Activated CD4-positive, alpha-beta T cell treated with anti-CD3 and anti-CD28 coated beads, Interleukin-2, amount 50 U/mL, for 24 hours (primary cell): ENCODE data around the gene ALDH3B2.
"Not testable (repeated sequence)": the region's sequence is repeated elsewhere in the genome, so short reads cannot be mapped to it uniquely, and the experiment has no call there.

ENCODE experiments used
- DNase-seq, 2 donors: peaks; one replicate each; pipeline ENCODE4 v3.0.0-alpha.2; 2020; ENCODE audit warnings: low read depth in 1 of 2, low spot score in 1 of 2

ALDH3B2 gene

GRCh38 chr11:67644472-67645418 is 29.7 kb downstream of the ALDH3B2 start:
- no peak for DNase-seq

GRCh38 chr11:67644042-67644441 is 30.4 kb downstream of the ALDH3B2 start:
- no peak for DNase-seq

- DNase-seq: no peak
Measured at GRCh38 chr11:67642173-67643120, 32.0 kb downstream of the ALDH3B2 start.

GRCh38 chr11:67641338-67642172 is 32.9 kb downstream of the ALDH3B2 start:
- DNase-seq: no peak

GRCh38 chr11:67640758-67641337 is 33.6 kb downstream of the ALDH3B2 start:
- no peak for DNase-seq

GRCh38 chr11:67640021-67640757 is 34.2 kb downstream of the ALDH3B2 start:
- DNase-seq: peak in 1 of 2 donors; percentile 46

- DNase-seq: no peak
Measured at GRCh38 chr11:67639438-67639859, 35.0 kb downstream of the ALDH3B2 start, which contains the start of gene TBX10. TSS of gene TBX10 (minus strand) at chr11:67639763. CDS start at chr11:67639472, 291 bp downstream.

- no peak for DNase-seq
Measured at GRCh38 chr11:67638535-67639437, 35.6 kb downstream of the ALDH3B2 start.

- DNase-seq: not testable (repeated sequence)
Measured at GRCh38 chr11:67637441-67637840, 37.0 kb downstream of the ALDH3B2 start.

- no peak for DNase-seq
Measured at GRCh38 chr11:67636962-67637361, 37.5 kb downstream of the ALDH3B2 start.

GRCh38 chr11:67635231-67635521 is 39.2 kb downstream of the ALDH3B2 start:
- DNase-seq: no peak

GRCh38 chr11:67634366-67635230 is 39.8 kb downstream of the ALDH3B2 start:
- DNase-seq: no peak

- no peak for DNase-seq
Measured at GRCh38 chr11:67633758-67634365, 40.6 kb downstream of the ALDH3B2 start.

- no peak for DNase-seq
Measured at GRCh38 chr11:67632982-67633755, 41.3 kb downstream of the ALDH3B2 start.

- no peak for DNase-seq
Measured at GRCh38 chr11:67632175-67632981, 42.0 kb downstream of the ALDH3B2 start.

- DNase-seq: no peak
Measured at GRCh38 chr11:67631853-67632174, 42.6 kb downstream of the ALDH3B2 start.
